ENCODE results near the gene SDC3. TPM values are rescaled to one million over a fixed set of nuclear protein-coding genes. Genes with fewer than 3 reads are reported as not detected.
"Not testable (repeated sequence)": the region's sequence is repeated elsewhere in the genome, so short reads cannot be mapped to it uniquely, and the experiment has no call there.

Gene SDC3, protein sequence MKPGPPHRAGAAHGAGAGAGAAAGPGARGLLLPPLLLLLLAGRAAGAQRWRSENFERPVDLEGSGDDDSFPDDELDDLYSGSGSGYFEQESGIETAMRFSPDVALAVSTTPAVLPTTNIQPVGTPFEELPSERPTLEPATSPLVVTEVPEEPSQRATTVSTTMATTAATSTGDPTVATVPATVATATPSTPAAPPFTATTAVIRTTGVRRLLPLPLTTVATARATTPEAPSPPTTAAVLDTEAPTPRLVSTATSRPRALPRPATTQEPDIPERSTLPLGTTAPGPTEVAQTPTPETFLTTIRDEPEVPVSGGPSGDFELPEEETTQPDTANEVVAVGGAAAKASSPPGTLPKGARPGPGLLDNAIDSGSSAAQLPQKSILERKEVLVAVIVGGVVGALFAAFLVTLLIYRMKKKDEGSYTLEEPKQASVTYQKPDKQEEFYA
- 128 TPM for total RNA-seq

DNA sequence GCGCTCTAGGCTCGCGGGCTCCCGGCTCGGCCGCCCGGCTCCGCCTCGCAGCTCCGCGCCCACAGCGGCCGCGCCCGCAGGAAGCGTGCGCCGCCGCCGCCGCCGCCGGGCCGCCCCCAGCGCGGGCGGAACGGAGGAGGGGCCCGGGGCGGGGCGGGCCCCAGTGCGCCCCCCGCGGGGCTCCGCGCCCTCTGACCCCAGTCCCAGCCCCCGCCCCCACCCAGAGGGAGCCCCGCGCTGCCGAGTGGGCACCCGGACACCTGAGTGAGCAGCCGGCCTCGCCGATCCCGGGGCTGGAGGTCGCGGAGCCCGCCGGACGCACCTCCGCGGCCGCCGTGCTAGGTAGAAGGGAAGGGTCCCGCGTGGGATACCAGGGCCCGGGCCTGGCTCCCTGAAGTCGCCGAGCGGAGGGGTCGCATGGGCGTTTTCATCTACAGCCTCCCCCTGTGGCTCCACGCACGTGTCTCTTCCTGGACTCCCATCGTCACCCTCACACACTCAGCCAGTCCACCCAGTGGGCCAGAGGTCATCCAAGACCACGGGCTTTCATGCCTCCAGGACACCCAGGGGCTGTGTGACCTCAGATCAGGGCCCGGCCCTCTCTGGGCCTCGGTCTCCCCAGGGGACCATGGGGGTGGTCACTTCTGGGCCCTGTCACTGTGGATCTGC lies at the start of gene SDC3:
Gene SDC3 (minus strand): TSS at position 63 of the 669 bp plus-strand sequence. CDS start 172 bp downstream, outside the sequence.
- DNase-seq (ENCODE audit: low spot score) = no peak

- no peak for DNase-seq (ENCODE audit: low spot score)
These were observed 49.1 kb upstream of the SDC3 start for GRCh38 chr1:30957560-30958222.

- no peak for DNase-seq (ENCODE audit: low spot score)
These were observed 47.0 kb upstream of the SDC3 start for GRCh38 chr1:30955448-30956015.

- DNase-seq (ENCODE audit: low spot score) = no peak
These were observed 45.1 kb upstream of the SDC3 start for GRCh38 chr1:30953685-30954084.

DNA sequence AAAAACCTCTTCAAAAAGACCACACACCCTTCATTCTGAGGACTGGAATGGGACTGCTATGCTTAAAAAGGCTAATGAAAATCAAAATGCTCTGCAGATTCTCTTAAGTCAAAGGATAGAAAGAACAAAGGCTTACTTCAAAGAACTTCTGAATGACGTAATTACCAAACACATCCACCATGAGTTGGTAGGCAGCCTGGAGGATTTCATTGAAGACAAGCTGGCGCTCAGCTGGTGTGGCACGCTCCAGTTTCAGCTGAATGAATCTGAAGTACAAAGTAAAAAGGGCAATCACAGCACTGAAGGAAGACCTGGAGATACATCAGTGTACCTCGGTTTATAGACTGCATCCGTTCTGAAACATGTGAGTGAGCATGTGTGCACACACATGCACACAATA lies 43.5 kb upstream of the SDC3 start:
- DNase-seq (ENCODE audit: low spot score) = no peak

GRCh38 chr1:30950700-30951099 lies 42.1 kb upstream of the SDC3 start:
- no peak for DNase-seq (ENCODE audit: low spot score)

DNA sequence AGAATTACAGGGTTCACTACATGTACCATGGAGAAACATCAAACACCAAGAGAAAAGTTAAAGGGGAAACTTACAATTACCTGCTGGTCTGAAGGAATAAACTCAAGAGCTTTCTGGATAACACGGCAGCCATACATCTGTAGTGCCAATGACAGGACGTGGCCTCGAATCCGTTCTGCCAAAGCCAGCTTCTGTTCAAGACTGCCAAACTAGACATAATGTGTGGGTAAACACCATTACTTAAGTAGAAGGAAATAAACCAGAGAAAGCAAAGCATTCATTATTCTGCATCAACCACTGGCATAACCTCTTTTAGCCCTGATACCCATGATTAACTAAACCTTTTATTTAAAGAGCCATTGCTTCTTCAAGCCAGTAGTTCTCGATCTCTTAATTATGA lies 41.5 kb upstream of the SDC3 start:
- no peak for DNase-seq (ENCODE audit: low spot score)

GRCh38 chr1:30949487-30949838 lies 40.9 kb upstream of the SDC3 start:
- DNase-seq (ENCODE audit: low spot score) = not testable (repeated sequence)

DNA sequence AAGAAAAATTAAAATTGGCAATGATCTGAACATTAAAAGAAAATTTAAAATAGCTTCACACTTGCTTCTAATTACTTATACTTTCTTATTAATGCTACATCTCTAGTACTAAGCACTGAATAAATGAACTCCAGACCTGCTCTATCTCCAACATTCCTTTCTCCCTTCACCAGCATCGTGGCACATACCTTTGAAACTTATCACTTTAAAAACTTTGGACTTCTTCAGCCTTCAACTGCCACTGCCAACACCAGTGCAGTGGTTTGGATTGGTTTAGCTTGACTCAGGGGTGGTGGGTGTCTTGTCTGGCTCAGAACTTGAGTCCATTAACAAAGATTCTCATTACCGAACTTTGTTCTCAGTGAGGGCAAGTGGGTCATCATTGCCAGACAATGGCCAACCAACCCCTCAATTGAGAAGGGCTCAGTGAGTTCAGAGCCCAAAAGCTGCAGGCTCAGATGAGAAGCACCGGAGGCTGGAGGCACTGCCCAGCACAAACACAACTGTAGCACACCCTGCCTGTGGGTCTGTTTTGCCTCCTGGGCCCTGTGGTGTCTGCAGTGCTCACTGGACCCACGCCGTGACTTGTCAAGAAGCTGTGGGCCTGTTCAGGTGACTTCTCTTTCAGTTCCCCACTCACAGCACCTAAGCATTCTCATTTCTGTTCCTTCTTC lies 40.4 kb upstream of the SDC3 start:
- not testable (repeated sequence) for DNase-seq (ENCODE audit: low spot score)

DNA sequence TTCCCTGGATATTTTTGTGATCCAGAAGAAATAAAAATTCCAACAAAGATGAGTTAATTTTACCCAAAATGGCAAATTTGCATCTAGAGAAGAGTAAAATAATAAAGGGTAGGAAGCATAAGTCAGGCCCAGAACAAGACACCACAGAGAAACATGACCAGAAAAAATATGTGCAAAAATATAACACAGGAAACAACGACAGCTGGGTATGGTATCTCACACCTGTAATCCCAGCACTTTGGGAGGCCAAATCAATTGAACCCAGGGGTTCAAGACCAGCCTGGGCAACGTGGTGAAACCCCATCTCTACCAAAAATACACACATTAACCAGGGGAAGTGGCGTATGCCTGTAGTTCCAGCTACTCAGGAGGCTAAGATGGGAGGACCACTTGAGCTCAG lies 39.7 kb upstream of the SDC3 start:
- DNase-seq (ENCODE audit: low spot score) = no peak

GRCh38 chr1:30947212-30947611 lies 38.7 kb upstream of the SDC3 start:
- no peak for DNase-seq (ENCODE audit: low spot score)

DNA sequence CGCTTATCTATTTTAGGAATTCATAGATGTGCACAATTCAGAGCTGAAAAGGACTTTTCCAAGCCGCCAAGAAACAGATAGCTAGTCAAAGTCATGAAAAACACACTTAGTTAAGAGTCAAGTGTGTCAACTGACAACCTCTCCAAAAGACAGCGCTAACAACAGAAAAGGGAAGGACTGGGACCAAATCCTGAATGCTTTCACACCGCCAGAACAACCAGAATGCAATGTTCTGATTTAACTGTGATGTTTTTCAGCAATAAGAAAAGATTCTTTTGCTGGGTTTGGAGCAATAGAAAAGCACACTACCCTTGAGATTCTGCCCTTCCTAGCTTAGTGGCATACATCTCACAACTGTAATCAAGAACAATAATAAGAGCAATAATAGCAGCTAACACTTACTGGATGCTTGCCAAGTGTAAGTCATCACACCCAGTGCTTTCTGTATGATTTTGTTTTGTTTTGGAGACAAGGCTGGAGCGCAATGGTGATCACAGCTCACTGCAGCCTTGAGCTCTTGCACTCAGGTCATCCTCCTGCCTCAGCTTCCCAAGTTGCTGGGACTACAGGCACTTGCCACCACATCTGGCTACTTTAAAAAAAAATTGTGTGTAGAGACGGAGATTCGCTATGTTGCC lies 33.9 kb upstream of the SDC3 start:
- DNase-seq (ENCODE audit: low spot score) = no peak

GRCh38 chr1:30940541-30940940 lies 32.0 kb upstream of the SDC3 start:
- DNase-seq (ENCODE audit: low spot score) = no peak

DNA sequence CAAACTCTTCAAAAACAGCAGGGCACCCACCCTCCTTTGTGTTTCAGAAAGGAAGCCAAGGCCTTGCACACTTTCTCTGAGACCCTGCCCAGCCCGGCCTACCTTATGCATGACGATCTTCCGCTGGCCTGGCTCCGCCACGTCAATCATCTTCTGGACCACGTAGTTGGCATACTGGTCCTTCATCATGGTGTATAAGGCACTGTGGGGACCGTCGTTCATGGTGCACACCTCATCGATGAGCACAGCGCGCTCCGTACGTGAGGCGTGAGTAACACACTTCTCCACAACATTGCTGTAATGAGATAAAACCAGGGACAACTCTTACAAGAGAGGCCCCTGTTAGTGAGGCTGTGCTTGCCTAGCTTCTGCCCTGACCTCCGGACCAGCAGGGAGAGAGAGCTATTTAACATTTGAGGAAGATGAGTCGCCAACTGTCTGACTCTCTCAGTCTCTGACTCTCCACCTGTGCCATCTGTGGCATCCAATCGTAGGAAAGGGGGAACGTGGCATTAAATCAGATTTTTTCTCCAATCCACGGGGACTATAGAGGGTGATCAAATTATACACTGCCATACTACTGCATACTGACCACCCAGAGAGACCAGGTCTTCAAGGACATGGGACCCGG lies 28.1 kb upstream of the SDC3 start:
- DNase-seq (ENCODE audit: low spot score) = no peak

GRCh38 chr1:30935758-30936157 lies 27.2 kb upstream of the SDC3 start:
- DNase-seq (ENCODE audit: low spot score) = not testable (repeated sequence)

GRCh38 chr1:30934613-30935012 lies 26.1 kb upstream of the SDC3 start:
- no peak for DNase-seq (ENCODE audit: low spot score)

DNA sequence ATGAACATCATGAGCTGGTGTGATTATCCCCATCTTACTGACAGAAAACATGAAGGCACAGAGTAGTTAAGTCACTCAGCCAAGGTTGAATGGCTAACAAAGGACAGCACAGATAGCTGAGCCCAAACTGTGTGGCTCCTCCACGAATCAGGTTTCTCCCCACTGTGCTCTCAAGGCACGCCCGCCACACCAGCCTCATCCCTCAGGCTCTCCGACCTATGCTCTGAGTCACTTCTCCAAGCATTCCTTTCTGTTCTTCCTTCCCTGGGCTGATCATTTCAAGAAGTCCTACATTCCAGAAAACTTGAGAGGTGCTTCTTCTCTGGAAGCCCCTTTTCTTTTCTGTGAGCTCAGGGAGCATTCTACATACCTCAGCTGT lies 25.3 kb upstream of the SDC3 start:
- no peak for DNase-seq (ENCODE audit: low spot score)

DNA sequence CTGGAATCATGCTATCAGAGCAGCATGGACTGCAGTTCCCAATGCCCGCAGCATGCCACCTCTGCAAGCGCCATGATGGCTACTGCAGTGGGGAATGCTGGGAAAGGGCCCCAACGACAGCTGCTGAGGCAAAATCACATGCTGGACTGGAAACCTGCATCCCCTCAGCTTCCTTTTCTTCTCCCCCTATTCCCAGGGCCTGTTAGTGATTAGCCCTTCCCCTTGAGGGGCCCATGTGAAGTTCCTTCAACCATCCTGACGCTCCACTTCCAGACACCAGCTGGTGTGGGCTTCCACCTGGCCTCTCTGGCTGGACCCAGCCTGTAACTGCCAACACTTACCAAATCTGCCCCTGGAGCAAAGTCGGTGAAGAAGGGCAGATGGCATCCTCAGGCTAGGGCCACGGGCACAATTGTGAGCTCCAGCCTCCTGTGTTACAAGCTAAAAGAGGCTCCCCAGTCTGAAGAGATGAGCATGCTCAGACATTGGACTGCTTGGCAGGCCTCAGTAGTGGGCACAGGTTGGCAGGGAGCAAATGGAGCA lies 22.1 kb upstream of the SDC3 start:
- no peak for DNase-seq (ENCODE audit: low spot score)

DNA sequence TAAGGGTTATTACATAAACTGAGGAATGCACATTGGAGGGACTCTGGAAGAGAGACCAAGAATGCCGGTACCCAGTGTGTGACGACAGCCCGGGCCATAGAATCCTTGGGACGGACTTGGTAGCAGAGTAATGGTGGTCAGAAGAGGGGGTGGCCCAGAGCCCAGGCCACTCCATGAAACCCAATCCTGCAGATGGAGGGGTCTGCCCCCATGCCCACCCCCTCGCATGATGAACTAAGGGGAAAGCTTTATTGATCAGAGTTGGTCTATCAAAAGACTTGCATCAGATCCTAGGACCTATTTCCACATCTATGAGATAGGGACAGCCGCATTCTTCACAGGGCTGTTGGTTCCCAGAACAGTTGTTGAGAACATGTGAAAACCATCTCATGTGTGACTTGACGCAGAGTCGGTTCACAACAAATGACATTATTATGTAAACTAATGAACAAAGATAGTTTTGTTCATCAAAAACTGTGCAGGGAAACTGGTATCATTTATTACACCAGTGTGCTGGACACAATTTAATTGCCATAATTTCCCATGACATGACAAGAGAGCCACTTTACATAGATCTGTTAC lies 21.5 kb upstream of the SDC3 start:
- DNase-seq (ENCODE audit: low spot score) = no peak

Data from mucosa of gallbladder (tissue), 1 donor.